Left ventricle myocardium inferior (tissue), 1 donor: Measurements from ENCODE around the gene DCPS. TPM values are rescaled to one million over a fixed set of nuclear protein-coding genes. Genes with fewer than 3 reads are reported as not detected.
A peak's percentile ranks its signal among the peaks of the same experiment; 100 is the strongest.

ENCODE experiments used
- DNase-seq: peaks from one replicate; pipeline ENCODE4 v3.0.0-alpha.2; 2020
- H3K27ac ChIP-seq: fragments of 200-600 bp; replicated peaks from 2 replicates; pipeline ENCODE4 v1.8.0; 2021
- H3K27me3 ChIP-seq: fragments of 200-600 bp; 2 replicates; pipeline ENCODE4 v1.8.0; 2021; ENCODE audit warnings: low read depth
- H3K36me3 ChIP-seq: fragments of 200-600 bp; 2 replicates; pipeline ENCODE4 v1.8.0; 2021
- H3K4me1 ChIP-seq: fragments of 200-600 bp; 2 replicates; pipeline ENCODE4 v1.8.0; 2021
- H3K4me3 ChIP-seq: fragments of 200-600 bp; 2 replicates; pipeline ENCODE4 v1.8.0; 2021; ENCODE audit warnings: mild to moderate bottlenecking, moderate library complexity
- H3K9me3 ChIP-seq: fragments of 200-600 bp; replicated peaks from 2 replicates; pipeline ENCODE4 v1.8.0; 2021
- intact Hi-C: fragments of 100-400 bp; cut with micrococcal nuclease; formaldehyde crosslinking; loops from one replicate; pipeline ENCODE4 v1.11.0; 2022
- total RNA-seq: library from RNA; stranded (reverse); fragmentation: NEBNext Ultra II Directional; extraction: Animal tissue kit (Norgen Biotek cat#: 25700); gene quantifications from one replicate; pipeline ENCODE4 v1.2.1, GENCODE V29; 2021
- TF ChIP-seq, protein P1 (sequence below): fragments of 200-600 bp; IDR thresholded peaks from 2 replicates; pipeline ENCODE4 v1.8.0; 2021; ENCODE audit warnings: antibody characterized with exemption, mild to moderate bottlenecking, borderline replicate concordance
- donor health status: DM: no; HTN: yes; CAD: no; lungs with severe emphysema.

The DCPS gene
- total RNA-seq, 1 donor from 2014 or later: 12.1 TPM

DNA sequence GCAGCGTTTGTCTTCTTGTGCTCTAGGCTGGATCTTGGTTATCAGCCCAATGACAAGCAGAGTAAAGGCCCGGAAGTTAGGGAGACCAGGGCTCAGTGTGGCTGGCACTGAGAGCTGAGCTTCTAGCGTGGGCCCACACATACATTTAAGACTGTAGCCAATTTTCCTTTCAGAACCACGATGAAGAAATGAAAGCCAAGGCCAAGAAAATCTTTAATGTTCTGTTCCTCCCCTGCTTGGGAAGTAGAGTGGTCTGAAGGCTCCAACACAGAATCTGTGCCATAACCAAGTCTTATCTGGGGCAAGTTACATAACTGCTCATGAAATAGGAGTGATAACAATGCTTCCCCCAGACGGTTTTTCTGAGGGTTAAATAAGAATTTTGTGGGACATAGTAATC lies 47.0 kb downstream of the DCPS start:
- H3K4me1 ChIP-seq: peaks cover 94% of the 10 kb centered on the region
- TF ChIP-seq, protein P1, sequence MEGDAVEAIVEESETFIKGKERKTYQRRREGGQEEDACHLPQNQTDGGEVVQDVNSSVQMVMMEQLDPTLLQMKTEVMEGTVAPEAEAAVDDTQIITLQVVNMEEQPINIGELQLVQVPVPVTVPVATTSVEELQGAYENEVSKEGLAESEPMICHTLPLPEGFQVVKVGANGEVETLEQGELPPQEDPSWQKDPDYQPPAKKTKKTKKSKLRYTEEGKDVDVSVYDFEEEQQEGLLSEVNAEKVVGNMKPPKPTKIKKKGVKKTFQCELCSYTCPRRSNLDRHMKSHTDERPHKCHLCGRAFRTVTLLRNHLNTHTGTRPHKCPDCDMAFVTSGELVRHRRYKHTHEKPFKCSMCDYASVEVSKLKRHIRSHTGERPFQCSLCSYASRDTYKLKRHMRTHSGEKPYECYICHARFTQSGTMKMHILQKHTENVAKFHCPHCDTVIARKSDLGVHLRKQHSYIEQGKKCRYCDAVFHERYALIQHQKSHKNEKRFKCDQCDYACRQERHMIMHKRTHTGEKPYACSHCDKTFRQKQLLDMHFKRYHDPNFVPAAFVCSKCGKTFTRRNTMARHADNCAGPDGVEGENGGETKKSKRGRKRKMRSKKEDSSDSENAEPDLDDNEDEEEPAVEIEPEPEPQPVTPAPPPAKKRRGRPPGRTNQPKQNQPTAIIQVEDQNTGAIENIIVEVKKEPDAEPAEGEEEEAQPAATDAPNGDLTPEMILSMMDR: no peak
- H3K27ac ChIP-seq: peak overlapping the region; percentile 79
- H3K27me3 ChIP-seq: no peaks in the 10 kb centered on the region
- intact Hi-C loops: no loop called here
- no peaks in the 10 kb centered on the region for H3K9me3 ChIP-seq
- DNase-seq: no peak
- no peak overlapping the region for H3K4me3 ChIP-seq
- H3K36me3 ChIP-seq: no peaks in the 10 kb centered on the region

DNA sequence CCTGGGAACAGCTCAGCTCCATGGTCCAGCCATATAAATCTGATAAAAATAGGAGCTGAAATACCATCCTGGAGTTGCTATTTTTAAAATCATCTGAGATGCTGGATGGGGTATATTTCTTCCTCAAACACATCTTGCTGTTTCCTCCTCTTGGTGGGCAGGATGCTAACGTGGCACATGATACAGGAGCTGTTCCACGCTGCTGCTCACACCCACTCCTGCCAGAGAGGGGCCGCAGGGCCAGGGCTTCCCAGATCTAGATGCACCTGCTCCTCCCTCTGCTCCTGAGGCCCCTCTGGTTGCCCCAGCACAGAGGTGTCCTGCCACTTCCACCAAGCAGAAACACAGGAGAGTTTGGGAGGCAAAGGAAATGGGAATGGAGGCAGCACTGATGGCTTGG lies 48.3 kb downstream of the DCPS start:
- no peak overlapping the region for H3K27ac ChIP-seq
- peaks cover 94% of the 10 kb centered on the region for H3K4me1 ChIP-seq
- intact Hi-C loops: no loop called here
- no peaks in the 10 kb centered on the region for H3K36me3 ChIP-seq
- no peak for DNase-seq
- H3K9me3 ChIP-seq: no peaks in the 10 kb centered on the region
- no peak overlapping the region for H3K4me3 ChIP-seq
- H3K27me3 ChIP-seq: no peaks in the 10 kb centered on the region
- TF ChIP-seq, protein P1: no peak

DNA sequence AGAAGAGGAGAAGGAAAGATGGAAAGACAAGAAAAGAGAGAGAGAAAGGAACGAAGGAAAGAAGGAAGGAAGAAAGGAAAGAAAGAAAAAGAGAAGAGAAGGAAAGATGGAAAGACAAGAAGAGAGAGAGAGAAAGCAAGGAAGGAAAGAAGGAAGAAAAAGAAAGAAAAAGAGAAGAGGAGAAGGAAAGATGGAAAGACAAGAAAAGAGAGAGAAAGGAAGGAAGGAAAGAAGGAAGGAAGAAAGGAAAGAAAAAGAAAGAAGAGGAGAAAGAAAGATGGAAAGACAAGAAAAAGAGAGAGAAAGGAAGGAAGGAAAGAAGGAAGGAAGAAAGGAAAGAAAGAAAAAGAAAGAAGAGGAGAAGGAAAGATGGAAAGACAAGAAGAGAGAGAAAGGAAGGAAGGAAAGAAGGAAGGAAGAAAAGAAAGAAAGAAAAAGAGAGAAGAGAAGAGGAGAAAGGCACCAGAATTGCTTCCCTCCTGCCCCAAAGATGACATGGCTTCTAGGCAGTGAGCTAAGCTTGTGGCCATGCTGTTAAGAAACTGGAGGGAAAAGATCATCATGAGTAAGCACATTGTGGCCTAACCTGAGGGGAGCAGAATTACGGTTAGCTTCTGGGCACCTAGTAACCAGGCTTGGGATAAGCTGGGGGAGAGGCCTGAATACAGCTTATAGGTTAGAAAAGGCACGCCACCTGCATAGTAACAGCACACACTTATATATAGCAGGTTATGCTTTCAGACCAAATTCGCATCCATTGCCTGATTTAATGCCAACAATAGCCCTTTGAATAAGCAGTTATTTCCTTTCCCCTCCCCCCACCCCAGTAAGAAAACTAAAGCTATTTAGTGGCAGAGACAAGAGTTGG lies 49.3 kb downstream of the DCPS start:
- H3K27ac ChIP-seq: no peak overlapping the region
- TF ChIP-seq, protein P1: no peak
- H3K4me1 ChIP-seq: peaks cover 94% of the 10 kb centered on the region

DNA sequence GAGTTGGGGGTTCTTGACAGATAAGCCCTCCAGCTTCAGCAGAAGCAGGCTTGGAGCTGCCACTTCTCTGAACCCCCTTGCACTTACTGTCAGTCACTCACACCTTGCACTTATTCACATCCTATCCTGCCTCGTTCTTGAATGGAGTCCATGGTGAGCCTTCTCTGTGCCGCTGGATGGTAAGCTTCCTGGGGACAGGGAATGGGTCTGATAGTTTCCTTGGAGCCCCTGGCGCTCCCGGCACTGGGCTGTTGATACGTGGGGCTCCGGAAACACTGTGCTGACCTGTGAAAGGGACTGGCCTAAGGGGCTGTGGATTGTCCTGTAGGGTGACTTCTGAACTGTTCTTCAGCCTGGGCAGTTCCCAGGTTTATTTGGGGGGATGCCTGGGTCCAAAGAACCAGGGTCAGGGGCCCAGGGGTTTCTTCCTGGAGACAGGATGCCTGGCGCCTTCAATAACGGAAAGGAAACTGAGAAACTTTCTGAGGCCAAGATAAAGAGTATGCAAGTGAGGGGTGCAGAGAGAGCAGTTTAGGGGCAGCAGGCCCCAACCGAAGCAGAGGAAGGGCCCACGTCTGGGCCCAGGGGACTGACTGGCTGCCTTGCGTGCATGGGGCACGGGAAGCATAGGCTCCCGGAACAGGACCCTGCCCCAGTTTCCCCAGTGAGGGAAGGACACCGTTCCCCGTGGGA lies 50.9 kb downstream of the DCPS start:
- intact Hi-C loops: loop anchor here (5.0 kb wide), 1 partner anchor 37 kb away; no protein-coding TSS in a partner anchor
- peak; percentile 12 for DNase-seq
- TF ChIP-seq, protein P1: no peak
- H3K4me1 ChIP-seq: peaks cover 94% of the 10 kb centered on the region
- no peaks in the 10 kb centered on the region for H3K9me3 ChIP-seq
- H3K27me3 ChIP-seq: no peaks in the 10 kb centered on the region
- H3K27ac ChIP-seq: peak overlapping the region; percentile 84
- no peaks in the 10 kb centered on the region for H3K36me3 ChIP-seq
- H3K4me3 ChIP-seq: peak overlapping the region; percentile 75

More for the DNA sequence above, 49.3 kb downstream of the DCPS start:
- Histone ChIP-seq H3K36me3 (no peaks in the 10 kb centered on the region), H3K4me3 (no peak overlapping the region), H3K27me3 (no peaks in the 10 kb centered on the region), H3K9me3 (no peaks in the 10 kb centered on the region)
- intact Hi-C loops: no loop called here
- DNase-seq: no peak

DNA sequence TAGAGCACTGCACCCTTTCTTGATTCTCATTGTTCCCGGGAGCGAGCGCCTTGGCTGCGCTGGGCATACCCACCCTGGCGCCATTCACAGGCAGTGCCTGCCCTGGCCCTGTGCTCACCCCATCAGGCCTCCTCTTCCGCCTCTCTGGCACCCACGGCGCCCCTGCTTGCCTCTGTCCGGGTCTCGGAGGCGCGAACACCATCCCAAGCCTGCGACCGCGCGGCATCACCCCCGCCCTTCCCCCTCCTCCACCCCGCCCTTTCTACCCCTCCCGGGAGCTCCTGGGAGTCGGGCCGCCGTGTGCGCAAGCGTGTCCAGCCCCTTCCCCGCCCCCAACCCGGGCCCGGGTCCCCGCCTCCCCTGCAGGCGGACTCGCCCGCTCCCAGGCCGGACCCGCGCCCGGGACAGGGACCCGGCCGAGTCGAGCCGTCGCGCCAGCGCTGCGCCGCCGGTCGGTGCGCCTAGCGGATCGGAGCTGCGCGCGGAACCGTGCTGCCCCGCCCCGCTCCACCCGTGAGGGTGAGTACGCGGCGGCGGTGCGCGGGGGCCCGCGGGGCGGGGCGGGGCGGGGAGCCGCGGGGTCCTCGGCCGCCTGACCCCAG lies 51.6 kb downstream of the DCPS start, which contains the start of gene ST3GAL4:
TSS of gene ST3GAL4 (plus strand) at position 363 of the 602 bp plus-strand sequence. CDS start 50,470 bp downstream, outside the sequence.
- Histone ChIP-seq H3K36me3 (no peaks in the 10 kb centered on the region), H3K4me3 (peak within 1 kb of the TSS; percentile 75), H3K4me1 (peaks cover 94% of the 10 kb centered on the region), H3K27me3 (no peaks in the 10 kb centered on the region), H3K27ac (peak within 1 kb of the TSS; percentile 84), H3K9me3 (no peaks in the 10 kb centered on the region)
- peak; percentile 90 for DNase-seq
- TF ChIP-seq, protein P1: no peak
- intact Hi-C loops: loop anchor here (5.0 kb wide), 1 partner anchor 38 kb away; no protein-coding TSS in a partner anchor
